ENCODE measurements around the gene KLK15. TPM values are rescaled to one million over a fixed set of nuclear protein-coding genes. Genes with fewer than 3 reads are reported as not detected.

The KLK15 gene
- total RNA-seq, 2 experiments from 2014 or later = not detected

- no peak for ATAC-seq (ENCODE audit: low read depth)
- peaks cover 52% of the 10 kb centered on the region for H3K27me3 Mint-ChIP-seq
- H3K9me3 Mint-ChIP-seq = no peaks in the 10 kb centered on the region
- H3K4me3 Mint-ChIP-seq = no peak overlapping the region
- peaks cover 4% of the 10 kb centered on the region for H3K4me1 Mint-ChIP-seq
- no peaks in the 10 kb centered on the region for H3K36me3 Mint-ChIP-seq
- DNase-seq = no peak
- POLR2A ChIA-PET = no interaction called here
- H3K27ac Mint-ChIP-seq = no peak overlapping the region
Observed at GRCh38 chr19:50778906-50779430, 54.4 kb downstream of the KLK15 start.

- no peaks in the 10 kb centered on the region for H3K36me3 Mint-ChIP-seq
- ATAC-seq (ENCODE audit: low read depth) = no peak
- H3K27ac Mint-ChIP-seq = no peak overlapping the region
- H3K9me3 Mint-ChIP-seq = no peaks in the 10 kb centered on the region
- POLR2A ChIA-PET = interaction anchor here (1.0 kb wide), 1 partner anchor 53 kb away, joined by 4 read pairs; no protein-coding TSS in a partner anchor
- H3K4me1 Mint-ChIP-seq = peaks cover 4% of the 10 kb centered on the region
- peaks cover 55% of the 10 kb centered on the region for H3K27me3 Mint-ChIP-seq
- H3K4me3 Mint-ChIP-seq = no peak overlapping the region
- no peak for DNase-seq
Observed at GRCh38 chr19:50777830-50778303, 55.5 kb downstream of the KLK15 start.

GRCh38 chr19:50777261-50777660 is 56.1 kb downstream of the KLK15 start:
- Mint-ChIP-seq H3K27ac (no peak overlapping the region), H3K4me1 (peaks cover 4% of the 10 kb centered on the region), H3K4me3 (no peak overlapping the region), H3K36me3 (no peaks in the 10 kb centered on the region), H3K9me3 (no peaks in the 10 kb centered on the region), H3K27me3 (peaks cover 55% of the 10 kb centered on the region)
- no peak for ATAC-seq (ENCODE audit: low read depth)
- no peak for DNase-seq
- POLR2A ChIA-PET = interaction anchor here (1.0 kb wide), 1 partner anchor 52 kb away, joined by 4 read pairs; no protein-coding TSS in a partner anchor

DNA sequence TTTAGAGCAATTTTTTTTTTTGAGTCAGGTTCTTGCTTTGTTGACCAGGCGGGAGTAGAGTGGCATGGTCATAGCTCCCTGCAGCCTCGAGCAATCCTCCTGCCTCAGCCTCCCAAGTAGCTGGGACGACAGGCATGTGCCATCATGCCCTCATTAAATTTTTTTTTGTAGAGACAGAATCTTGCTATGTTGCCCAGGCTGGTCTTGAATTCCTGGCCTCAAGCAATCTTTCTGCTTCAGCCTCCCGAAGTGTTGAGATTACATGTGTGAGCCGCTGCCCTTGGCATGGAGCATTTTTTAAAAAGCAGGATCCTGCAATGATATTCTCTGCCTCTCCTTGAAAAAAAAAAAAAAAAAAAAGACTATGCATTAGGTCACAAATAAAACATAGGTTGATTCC is 57.2 kb downstream of the KLK15 start:
- Mint-ChIP-seq H3K27ac (no peak overlapping the region), H3K4me1 (peaks cover 4% of the 10 kb centered on the region), H3K36me3 (no peaks in the 10 kb centered on the region), H3K27me3 (peaks cover 55% of the 10 kb centered on the region), H3K4me3 (no peak overlapping the region), H3K9me3 (no peaks in the 10 kb centered on the region)
- POLR2A ChIA-PET = no interaction called here
- ATAC-seq (ENCODE audit: low read depth) (no peak), DNase-seq (no peak)

Other genes with a start within 250 kb of the KLK15 start
- gene SYT3, start 193.7 kb downstream of the KLK15 start, total RNA-seq = under 1 TPM; 0.17 TPM
- 1 to 10 TPM in 1 of 2 experiments, under 1 TPM in 1; 0.75 to 2.0 TPM for gene C19orf81, start 184.1 kb downstream of the KLK15 start, total RNA-seq
- gene SHANK1, start 113.8 kb downstream of the KLK15 start, total RNA-seq = not detected
- gene CLEC11A, start 110.2 kb downstream of the KLK15 start, total RNA-seq = 1 to 10 TPM; 2.4 to 2.7 TPM
- gene GPR32, start 63.1 kb downstream of the KLK15 start, total RNA-seq = not detected
- gene ACP4, start 43.2 kb downstream of the KLK15 start, total RNA-seq = not detected
- gene KLK1, start 9.8 kb downstream of the KLK15 start, total RNA-seq = 1 to 10 TPM; 1.4 to 2.7 TPM
- not detected for gene KLK3, start 21.3 kb upstream of the KLK15 start, total RNA-seq
- gene KLK2, start 39.9 kb upstream of the KLK15 start, total RNA-seq = under 1 TPM in 1 of 2 experiments, not detected in 1; 0.44 TPM
- not detected for gene KLK4, start 77.8 kb upstream of the KLK15 start, total RNA-seq
- gene KLK5, start 119.5 kb upstream of the KLK15 start, total RNA-seq = not detected
- not detected for gene KLK6, start 136.0 kb upstream of the KLK15 start, total RNA-seq
- not detected for gene KLK7, start 150.3 kb upstream of the KLK15 start, total RNA-seq
- gene KLK8, start 168.0 kb upstream of the KLK15 start, total RNA-seq = not detected
- not detected for gene KLK10, start 186.1 kb upstream of the KLK15 start, total RNA-seq
- gene KLK11, start 193.0 kb upstream of the KLK15 start, total RNA-seq = not detected
- gene KLK12, start 201.4 kb upstream of the KLK15 start, total RNA-seq = not detected
- not detected for gene KLK13, start 231.5 kb upstream of the KLK15 start, total RNA-seq
- gene KLK14, start 249.3 kb upstream of the KLK15 start, total RNA-seq = under 1 TPM; 0.72 to 0.91 TPM

All from activated naive CD8-positive, alpha-beta T cell treated with anti-CD3 and anti-CD28 coated beads, Interleukin-2, amount 10 ng/mL, durations not matched to agents 7 days and 5 days (primary cell).